ENCODE data around the gene LYST.
"Not testable (repeated sequence)": the region's sequence is repeated elsewhere in the genome, so short reads cannot be mapped to it uniquely, and the experiment has no call there.

Gene LYST, protein sequence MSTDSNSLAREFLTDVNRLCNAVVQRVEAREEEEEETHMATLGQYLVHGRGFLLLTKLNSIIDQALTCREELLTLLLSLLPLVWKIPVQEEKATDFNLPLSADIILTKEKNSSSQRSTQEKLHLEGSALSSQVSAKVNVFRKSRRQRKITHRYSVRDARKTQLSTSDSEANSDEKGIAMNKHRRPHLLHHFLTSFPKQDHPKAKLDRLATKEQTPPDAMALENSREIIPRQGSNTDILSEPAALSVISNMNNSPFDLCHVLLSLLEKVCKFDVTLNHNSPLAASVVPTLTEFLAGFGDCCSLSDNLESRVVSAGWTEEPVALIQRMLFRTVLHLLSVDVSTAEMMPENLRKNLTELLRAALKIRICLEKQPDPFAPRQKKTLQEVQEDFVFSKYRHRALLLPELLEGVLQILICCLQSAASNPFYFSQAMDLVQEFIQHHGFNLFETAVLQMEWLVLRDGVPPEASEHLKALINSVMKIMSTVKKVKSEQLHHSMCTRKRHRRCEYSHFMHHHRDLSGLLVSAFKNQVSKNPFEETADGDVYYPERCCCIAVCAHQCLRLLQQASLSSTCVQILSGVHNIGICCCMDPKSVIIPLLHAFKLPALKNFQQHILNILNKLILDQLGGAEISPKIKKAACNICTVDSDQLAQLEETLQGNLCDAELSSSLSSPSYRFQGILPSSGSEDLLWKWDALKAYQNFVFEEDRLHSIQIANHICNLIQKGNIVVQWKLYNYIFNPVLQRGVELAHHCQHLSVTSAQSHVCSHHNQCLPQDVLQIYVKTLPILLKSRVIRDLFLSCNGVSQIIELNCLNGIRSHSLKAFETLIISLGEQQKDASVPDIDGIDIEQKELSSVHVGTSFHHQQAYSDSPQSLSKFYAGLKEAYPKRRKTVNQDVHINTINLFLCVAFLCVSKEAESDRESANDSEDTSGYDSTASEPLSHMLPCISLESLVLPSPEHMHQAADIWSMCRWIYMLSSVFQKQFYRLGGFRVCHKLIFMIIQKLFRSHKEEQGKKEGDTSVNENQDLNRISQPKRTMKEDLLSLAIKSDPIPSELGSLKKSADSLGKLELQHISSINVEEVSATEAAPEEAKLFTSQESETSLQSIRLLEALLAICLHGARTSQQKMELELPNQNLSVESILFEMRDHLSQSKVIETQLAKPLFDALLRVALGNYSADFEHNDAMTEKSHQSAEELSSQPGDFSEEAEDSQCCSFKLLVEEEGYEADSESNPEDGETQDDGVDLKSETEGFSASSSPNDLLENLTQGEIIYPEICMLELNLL (N-terminal part only)

DNA sequence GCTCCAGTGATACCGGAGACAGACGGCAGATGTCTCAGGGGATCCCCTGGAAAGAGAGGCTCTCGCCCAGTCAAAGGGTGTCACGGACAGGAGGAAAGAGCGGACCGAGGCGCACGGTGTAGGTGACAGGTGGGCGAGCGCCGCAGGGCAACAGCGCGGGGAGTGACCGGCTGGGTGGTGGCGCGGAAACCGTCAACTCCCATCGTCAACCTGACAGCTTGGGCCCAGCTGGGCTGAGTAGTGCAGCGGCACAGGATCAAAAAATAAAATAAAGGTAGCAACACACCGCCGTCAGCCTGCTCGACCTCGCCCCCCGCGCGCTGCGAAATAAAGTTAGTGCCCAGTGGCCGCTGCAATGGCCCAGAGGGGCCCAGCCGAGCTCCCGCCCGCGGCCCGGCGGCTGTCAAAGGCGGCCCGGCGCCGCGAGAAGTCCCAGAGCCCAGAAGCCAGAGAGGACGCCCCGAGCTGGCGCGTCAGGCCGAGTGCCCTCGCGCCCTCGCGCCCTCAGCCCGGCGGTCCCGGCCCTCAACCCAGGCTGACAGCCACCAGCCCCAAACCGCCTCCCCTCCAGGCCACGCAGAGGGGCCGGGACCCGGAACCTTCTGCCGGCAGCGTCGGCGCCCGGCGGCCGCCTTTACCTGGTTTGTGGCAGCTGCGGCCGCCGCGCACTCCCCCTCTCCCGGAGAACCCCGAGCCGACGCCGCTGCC lies at the start of gene LYST:
TSS of gene LYST (minus strand) at position 702 of the 708 bp plus-strand sequence. CDS start 36,489 bp downstream, outside the sequence.
- no peak for DNase-seq (ENCODE audit: low read depth in 2 of 2, low spot score in 1 of 2)

DNA sequence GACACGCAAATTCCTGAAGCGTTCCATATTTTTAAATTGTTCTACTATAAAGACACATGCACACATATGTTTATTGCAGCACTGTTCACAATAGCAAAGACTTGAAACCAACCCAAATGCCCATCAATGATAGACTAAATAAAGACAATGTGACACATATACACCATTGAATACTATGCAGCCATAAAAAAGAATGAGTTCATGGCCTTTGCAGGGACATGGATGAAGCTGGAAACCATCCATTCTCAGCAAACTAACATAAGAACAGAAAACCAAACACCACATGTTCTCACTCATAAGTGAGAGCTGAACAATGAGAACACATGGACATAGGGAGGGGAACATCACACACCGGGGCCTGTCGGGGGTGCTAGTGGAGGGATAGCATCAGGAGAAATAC lies 48.8 kb upstream of the LYST start:
- DNase-seq (ENCODE audit: low read depth in 2 of 2, low spot score in 1 of 2) = not testable (repeated sequence)

- DNase-seq (ENCODE audit: low read depth in 2 of 2, low spot score in 1 of 2) = no peak
Measured at GRCh38 chr1:235913311-235913710, 46.6 kb upstream of the LYST start.

DNA sequence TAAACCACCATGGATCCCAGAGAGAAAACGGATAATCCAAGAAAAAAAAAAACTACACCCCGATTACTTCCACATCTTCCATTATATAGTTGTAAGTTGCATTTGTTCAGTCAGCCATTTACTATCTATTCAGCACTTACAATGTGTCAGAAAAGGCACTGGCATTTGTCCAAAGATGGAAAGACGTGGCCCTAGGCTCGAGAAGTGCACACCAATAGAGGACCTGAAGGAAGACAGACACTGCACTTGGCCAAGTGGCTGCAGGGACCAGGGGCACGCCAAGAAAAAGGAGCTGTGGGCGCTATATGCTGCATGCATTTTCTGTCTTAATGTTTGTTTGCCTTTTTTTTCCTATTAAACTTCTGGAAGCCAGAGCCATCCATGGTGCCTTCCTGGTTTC lies 45.2 kb upstream of the LYST start:
- no peak for DNase-seq (ENCODE audit: low read depth in 2 of 2, low spot score in 1 of 2)

DNA sequence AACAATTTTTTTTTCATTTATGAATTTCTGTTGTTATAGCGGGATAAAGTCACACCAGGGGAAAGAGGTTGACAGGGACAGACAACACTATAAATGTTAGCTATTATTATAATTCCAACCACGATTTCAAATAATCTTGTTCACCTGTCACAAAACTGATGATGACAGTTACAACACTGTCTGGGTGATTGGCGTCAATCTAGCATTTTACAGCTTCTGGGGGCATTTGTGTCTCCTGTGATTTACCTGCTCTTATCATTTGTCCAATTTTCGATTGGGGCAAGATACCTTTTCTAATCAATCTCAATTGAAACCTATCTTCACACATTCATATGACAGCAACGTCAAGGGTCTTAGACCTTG lies 44.6 kb upstream of the LYST start:
- DNase-seq (ENCODE audit: low read depth in 2 of 2, low spot score in 1 of 2) = no peak

- no peak for DNase-seq (ENCODE audit: low read depth in 2 of 2, low spot score in 1 of 2)
Measured at GRCh38 chr1:235910357-235911299, 43.9 kb upstream of the LYST start.

GRCh38 chr1:235908742-235909520 lies 42.2 kb upstream of the LYST start:
- no peak for DNase-seq (ENCODE audit: low read depth in 2 of 2, low spot score in 1 of 2)

DNA sequence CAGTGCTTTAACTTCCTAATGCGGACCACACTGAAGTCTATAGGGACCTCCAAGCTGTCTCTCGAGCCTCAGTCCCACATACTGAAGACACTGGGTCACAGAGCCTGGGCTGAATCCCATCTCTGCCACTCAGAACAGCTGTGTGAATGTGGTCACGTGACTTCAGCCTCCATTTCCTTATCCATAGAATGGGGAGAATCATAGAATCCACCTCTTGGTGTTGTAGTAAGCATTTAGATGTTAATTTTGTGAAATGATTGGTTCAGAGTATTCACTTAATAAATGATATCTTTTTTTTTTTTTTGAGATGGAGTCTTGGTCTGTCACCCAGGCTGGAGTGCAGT lies 41.2 kb upstream of the LYST start:
- DNase-seq (ENCODE audit: low read depth in 2 of 2, low spot score in 1 of 2) = no peak

DNA sequence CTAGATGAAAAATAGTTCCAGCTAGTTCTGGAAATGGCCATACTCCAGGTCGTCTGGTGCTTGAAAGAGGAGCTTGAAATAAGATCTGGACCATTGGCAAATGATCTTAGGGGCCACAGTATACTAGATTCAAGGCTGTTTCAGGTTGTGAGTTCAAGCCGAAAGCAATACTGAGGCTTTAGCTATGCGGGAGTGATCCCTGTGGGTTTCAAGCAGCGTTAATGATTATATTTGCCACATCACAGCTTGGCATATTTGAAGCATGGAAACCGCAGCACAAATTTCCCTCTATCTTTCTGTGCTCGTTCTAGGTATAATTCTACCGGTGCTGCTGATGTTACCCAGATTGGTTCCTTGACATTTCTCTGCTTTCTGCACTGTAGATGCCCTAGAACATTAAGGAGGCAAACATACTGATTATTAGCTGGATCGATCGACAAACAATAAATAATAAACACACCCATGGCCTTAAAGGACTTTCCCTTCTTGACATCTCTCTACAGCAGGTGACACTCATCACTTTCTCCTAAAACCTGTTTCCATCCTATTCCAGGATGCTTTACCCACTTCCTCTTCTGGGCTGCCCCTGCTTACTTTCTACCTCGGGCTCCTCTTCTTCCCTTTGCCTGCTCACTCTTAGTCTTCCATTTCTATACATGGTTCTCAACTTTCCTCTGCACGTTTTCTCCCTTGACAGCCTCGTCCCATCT lies 40.6 kb upstream of the LYST start:
- no peak for DNase-seq (ENCODE audit: low read depth in 2 of 2, low spot score in 1 of 2)

DNA sequence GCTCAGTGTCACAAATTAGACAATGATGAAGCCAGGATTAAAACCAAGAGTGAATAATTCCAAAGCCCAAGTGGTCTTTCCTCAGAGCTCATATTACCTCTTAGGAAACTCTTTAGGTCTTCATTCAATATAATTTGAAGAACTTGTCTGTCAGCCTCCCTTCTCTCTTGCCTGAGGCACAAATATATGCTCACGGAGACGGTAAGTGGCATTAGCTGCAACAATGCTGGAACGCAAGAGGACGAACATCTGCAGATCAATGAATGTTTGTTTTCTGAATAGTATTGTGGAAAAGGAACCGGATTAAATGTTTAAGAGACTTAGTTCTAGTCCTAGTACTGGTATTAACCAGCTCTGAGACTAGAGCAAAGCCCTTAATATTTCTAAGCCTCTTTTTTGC lies 39.7 kb upstream of the LYST start:
- no peak for DNase-seq (ENCODE audit: low read depth in 2 of 2, low spot score in 1 of 2)

GRCh38 chr1:235903809-235904208 lies 37.1 kb upstream of the LYST start:
- not testable (repeated sequence) for DNase-seq (ENCODE audit: low read depth in 2 of 2, low spot score in 1 of 2)

- DNase-seq (ENCODE audit: low read depth in 2 of 2, low spot score in 1 of 2) = no peak
Measured at GRCh38 chr1:235902677-235903542, 36.2 kb upstream of the LYST start.

- DNase-seq (ENCODE audit: low read depth in 2 of 2, low spot score in 1 of 2) = no peak
Measured at GRCh38 chr1:235901461-235901860, 34.8 kb upstream of the LYST start.

GRCh38 chr1:235898126-235898525 lies 31.4 kb upstream of the LYST start:
- DNase-seq (ENCODE audit: low read depth in 2 of 2, low spot score in 1 of 2) = no peak

DNA sequence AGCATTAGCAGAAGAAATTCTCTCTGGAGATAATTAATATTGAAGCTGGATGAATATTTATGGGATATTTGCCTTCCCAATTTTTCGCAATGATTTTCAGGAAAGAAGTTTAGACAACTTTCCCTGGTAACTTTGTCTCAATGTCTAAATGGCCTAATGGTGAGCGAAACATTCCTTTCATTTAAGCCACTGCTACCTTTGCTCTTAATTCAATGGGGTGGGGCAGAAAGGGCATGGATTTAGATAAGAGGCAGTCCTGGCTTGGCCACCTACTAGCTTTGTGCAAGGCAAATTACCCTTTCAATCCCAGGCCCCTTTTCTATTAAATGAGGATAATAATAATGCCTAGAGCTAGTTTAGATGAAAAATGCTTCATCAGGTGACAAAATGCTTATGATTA lies 27.1 kb upstream of the LYST start:
- no peak for DNase-seq (ENCODE audit: low read depth in 2 of 2, low spot score in 1 of 2)

GRCh38 chr1:235892734-235893413 lies 26.2 kb upstream of the LYST start:
- no peak for DNase-seq (ENCODE audit: low read depth in 2 of 2, low spot score in 1 of 2)

GRCh38 chr1:235892202-235892601 lies 25.5 kb upstream of the LYST start:
- no peak for DNase-seq (ENCODE audit: low read depth in 2 of 2, low spot score in 1 of 2)

Data from stimulated activated CD8-positive, alpha-beta memory T cell treated with anti-CD3 and anti-CD28 coated beads, Interleukin-4, amount 100 ng/mL, for 1 hour (primary cell).